GM18519 (cell line): ENCODE data around the gene GBF1.

Experiments used
- ATAC-seq: cut with Tn5 transposase; IDR thresholded peaks from one replicate; pipeline ENCODE4 v1.9.1; 2021; ENCODE audit warnings: mild to moderate bottlenecking, moderate library complexity; ENCODE audit not compliant: unreplicated experiment, low FRiP score

GBF1 gene

DNA sequence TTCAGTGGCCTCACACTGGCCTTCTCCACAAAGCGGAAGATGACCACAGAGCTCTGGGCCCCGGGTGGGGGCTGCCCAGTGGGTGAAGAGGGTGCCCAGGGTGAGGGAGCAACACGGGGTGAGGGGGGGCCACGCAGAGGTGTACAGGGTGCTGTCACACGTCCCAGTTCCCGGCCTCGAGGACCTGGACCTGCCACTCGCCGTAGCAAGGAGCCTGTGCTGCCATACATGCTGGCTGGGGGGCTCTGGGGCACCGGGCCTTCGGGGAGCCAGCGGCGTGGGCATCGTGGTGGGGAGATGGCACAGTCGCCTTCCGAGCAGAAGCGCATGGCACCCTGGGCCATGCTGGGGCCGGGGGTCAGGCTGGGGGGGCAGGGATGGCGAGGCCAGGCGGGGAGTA, 171.4 kb downstream of the GBF1 start:
- no peak for ATAC-seq

DNA sequence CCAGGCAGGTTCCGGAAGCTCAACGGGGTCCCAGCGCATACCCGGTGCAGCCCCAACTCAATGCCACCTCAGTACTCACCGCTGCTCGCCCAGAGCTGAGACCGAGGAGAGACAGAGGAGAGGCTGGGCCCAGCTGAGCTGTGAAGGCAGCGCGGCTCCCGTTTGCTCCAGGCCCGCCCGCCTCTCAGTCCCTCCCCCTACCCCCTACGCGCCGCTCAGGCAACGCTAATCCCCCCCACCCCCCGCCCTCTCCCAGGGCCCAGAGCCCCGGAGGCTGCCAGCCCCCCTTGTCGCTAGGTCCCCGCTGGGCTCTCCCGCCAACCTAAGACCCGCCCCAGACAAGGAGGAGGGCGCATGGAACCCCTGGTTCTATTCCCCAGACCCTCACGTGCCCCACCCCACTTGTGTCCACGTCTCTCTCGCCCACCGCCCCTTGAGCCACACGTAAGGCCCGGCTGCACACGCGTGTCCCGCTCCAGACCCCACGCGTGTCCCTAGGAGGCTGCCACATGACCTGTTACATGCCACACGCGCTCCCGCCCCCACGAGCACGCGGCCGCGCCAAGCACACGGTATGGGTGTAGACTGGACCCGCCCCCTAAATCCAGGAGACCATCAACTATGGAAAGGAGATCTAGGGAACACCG, 173.4 kb downstream of the GBF1 start, which contains the start of gene PSD:
Gene PSD, minus strand, starts transcription at position 164 of the 647 bp plus-strand sequence. CDS start 1,747 bp downstream, outside the sequence.
- no peak for ATAC-seq

DNA sequence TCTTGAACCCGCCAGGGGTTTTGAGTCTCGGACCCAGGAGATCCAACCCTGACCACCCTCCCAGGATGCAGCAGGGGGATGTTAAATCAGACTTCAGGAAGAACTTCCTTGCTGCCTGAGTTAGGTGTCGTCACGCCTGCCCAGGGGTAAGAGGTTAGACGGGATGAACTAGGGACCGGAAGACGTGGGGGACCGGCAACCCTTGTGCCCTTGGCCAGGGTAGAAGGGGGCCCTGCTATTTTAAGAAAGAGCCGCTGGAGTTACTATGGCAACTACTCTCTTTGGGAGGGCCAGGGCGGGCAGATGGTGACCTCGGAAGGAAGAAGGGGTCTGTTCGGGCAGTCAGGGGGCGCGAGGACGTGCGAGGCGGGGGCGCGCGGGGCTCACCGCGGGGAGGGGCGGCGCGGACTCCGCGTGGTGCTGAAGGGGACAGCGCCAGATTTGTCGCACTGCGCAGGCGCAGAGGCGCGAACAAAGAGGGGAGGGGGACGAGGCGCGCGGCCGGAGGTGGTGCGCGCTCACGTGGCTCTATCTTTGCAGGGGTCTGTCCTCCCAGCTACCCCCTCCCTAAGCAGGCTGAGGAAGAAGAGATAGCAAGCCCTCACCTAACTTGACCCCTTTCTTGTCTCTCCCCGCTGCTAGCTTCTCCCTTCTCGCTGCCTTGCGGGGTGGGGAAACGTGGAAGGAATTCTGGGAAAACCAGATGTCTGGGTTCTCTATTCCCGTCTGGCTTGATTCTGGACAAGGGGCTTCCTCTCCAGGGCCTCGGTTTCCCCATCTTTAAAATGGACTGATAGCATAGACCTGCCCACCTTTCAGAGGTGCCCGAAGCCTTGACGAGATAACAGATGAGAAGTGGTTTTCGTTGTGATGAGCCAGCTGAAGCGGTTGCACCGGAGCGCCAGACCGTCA, 174.2 kb downstream of the GBF1 start:
- ATAC-seq, result no peak

DNA sequence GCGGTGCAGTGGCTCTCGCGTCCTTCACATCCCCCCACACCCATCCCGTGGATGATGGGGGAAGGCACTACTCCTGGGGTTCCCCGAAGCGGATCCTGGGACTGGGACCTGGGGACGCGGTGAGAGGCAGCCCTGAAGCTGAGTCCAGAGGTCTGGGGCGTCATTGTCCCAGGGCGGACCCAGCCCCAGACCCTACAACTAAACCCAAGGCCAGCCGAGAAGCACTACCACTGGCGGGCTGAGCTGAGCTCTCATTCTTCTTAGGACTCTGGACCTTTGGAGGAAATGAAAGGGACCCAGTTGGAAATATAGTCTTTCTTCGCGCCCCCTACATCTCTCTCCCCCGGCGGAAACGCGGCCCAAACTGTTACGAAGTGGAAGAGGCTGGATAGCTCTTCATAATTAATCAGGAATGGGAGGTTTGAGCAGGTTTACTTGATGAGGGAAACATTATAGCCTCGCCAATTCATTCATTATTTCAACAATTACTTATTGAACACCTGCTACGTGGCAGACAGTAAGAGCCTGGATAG, 174.9 kb downstream of the GBF1 start:
- no peak for ATAC-seq

DNA sequence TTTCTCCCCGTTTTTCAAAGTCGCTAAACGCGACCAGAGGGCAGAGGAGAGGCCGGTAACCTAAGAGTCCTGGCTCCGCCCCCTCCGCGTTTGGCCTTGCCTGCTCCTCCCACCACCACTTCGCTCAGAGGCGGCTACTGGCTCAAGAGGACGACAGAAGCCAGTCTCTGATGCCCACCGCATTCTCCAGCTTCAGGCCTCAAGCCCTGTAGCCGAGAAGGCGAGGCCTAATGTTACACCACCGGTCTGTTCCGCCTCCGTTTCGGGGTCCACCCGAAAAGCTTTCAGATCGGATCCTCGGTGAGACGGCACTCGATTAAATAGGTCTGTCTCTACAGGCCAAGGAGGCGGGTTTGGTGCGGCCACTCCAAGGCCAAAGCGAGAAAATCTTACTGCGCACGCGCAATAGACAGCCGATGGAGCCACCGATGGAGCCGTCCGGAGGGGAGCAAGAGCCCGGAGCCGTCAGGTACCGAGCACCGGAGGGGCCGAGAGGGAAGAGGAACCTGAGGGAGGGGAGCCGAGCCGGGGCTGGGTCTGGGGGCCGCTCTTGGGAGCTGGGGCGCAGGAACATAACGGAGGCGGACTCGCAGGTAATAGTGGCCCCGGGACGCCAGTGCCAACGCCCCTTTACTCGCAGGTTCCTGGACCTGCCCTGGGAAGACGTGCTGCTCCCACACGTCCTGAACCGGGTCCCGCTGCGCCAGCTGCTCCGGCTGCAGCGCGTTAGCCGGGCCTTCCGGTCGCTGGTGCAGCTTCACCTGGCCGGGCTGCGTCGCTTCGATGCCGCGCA, 175.6 kb downstream of the GBF1 start, which contains the start of gene FBXL15:
Gene FBXL15, plus strand, starts transcription at position 123 of the 793 bp plus-strand sequence. Its CDS starts 294 bp downstream, at position 417.
- ATAC-seq, result no peak

DNA sequence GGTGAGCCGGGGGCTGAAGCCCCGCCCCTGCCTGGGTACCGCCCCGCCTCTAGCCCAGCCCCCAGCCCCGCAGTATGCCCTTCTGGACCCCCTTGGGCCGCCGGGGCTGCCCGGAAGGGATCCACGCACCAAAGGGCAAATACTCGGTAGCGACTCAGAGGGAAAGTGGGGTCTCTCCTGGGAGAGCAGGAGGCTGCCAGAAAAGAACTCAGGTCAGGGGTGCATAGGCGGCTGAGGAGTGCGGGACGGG, 176.1 kb downstream of the GBF1 start:
- no peak for ATAC-seq

DNA sequence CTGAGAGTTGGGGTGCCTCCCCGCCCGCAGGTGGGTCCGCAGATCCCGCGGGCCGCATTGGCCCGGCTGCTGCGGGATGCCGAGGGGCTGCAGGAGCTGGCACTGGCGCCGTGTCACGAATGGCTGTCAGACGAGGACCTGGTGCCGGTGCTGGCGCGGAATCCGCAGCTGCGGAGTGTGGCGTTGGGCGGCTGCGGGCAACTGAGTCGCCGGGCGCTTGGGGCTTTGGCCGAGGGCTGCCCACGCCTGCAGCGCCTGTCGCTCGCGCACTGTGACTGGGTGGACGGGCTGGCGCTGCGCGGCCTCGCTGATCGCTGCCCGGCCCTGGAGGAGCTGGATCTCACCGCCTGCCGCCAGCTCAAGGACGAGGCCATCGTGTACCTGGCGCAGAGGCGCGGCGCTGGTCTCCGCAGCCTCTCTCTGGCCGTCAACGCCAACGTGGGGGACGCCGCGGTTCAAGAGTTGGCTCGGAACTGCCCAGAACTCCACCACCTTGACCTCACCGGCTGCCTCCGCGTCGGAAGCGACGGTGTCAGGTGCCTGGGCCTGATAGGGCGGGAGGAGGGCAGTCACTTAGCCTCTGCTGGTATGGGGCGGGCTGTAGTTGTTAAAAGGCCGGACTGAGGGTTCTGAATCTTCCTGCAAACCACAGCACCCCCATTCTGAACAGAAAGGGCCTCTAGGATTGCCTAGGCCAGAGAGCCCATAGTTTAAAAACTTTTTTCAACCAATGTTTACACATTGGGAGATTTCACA, 176.6 kb downstream of the GBF1 start:
- no peak for ATAC-seq

DNA sequence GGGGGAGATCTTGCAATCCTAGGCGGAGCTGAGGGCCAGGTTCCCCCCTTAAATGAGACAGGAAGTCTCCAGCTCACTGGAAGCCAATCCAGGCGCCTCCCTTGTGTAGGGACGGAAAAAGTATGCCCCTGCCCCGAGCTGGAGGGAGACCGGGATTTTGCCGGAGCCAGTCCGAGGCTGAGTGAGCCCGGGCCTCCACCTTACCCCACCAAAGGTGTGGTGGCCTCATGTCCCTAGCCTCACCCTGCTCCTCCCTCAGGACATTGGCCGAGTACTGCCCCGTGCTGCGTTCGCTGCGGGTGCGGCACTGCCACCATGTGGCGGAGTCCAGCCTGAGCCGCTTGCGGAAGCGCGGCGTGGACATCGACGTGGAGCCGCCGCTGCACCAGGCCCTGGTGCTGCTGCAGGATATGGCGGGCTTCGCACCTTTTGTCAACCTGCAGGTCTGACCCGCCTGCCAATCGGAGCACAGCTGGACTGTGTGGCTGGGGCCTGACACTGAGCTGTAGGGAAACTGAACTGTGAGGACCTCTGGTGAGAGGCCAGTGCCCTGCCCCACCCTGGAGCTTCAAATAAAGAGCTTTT, 177.3 kb downstream of the GBF1 start:
- ATAC-seq, result no peak

DNA sequence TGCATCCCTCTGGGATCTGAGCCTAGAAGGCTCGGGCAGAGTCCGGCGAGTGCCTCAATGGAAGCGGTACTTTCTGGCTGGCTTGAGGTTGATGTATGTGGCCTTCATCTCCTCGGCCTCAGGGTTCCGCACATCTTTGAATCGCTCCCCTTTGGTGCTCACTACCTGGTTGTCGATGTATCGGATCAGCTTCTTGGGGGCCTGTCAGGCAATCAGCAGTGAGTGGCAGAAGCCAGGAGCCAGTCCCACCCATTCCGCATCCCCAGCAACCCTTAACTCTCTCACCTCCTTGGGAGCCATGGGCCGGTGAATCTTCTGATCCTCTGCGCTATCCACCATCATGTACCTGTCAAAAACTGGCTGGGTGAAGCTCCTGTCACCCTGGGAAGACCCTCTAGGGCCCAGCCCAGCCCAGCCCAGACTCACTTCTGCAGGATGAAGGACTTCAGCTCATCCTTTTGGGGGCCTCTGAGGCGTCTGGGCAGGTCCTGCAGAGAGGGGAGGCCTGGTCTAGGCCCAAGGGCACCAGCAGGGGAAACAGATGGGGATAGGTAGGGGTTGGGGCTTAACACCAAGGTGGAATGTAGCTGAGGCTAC, 178.1 kb downstream of the GBF1 start:
- no peak for ATAC-seq

DNA sequence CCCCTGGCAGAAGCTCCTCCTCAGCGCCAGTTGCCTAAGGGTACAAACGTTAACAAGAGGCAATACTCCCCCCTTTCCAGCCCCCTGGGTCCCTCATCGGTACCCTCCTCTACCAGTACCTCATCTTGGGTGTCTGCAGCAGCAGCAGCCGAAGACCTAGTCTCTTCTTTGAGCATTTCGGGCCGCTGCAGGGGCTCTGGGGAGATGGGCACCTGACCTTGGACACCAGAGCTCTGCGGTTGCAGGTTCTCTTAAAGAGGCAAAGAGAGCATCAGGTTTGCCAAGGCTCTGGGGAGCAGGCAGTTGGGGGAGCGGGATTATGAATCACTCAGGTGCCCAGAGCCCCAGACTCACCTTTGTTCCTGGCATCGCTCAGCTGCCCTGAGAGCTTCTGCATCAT, 178.8 kb downstream of the GBF1 start:
- ATAC-seq, result no peak

DNA sequence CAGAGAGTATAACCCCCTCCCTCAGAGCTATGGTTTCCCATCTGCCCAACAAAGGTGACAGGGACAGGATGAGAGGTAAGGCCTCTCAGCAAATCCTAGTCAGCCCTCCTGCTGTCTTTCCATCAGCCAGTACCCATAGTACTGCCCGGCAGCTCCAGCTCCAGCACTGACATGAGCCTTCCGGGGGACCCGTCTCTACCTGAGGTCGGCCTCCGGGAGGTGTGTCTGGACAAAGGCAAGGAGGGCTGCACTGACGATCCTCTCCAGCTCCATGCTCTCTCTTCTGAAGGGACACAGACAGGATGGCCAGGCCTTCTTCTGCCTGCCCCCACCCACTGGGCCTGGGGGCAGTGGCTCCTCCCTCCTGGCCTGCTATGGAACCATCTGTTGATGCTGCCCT, 179.6 kb downstream of the GBF1 start:
- ATAC-seq, result no peak

DNA sequence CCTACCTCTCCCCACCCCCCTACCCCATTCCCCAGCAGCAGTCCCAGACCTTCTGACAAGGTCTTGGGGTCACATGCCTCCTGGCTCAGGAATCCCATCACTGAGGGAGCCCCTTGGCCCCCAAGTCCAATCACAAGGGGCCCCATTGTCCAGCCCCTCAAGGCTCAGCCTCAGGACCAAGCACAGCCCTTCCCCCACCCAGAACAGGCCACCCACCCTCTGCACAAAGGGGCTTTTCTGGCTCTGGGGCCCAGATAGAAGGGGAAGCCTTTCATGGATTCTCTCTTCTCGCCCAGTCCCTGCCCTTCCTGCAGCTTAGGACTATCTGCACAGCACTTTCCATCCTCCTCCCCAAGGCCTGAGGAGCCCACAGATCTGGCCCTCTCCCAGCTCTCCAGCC, 180.1 kb downstream of the GBF1 start:
- ATAC-seq, result no peak

DNA sequence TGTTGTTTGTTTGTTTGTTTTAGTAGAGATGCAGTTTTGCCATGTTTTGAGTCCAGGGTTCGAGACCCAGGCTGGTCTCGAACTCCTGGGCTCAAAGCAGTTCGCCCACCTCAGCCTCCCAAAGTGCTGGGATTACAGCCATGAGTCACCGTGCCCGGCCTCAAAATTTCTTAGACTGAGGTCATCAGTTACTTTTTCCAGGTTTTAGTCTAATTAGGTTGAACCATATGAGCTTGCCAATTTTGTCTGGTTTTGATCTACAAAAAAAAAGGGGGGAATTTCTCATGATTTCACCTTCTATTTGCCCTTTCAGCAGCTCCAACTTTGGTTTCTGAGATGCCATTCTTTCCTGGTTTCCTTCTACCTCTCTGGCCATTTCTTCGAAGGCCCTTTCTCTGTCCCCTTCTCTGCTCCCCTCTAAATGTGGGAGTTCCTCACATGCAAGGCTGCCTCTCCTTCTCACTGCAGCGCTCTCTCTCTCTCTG, 181.5 kb downstream of the GBF1 start:
- no peak for ATAC-seq

DNA sequence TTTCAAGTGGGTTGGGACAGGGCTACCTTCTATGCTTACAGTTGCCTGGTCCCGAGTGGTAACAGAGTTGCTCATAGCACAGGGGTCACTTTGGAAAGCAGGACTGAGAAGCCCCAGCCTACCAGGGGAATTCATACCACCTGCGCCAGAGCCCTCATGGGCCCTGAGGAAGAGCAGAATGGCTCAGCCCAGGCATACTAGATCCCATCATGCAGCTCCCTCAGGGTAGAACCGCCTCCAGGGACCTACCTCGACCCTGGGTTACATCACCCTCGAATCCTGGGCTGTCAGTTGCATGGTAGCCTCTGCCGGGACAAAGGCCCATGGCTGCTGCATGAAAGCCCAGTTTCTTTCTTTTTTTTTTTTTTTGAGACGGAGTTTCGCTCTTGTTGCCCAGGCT, 184.1 kb downstream of the GBF1 start:
- ATAC-seq, result no peak

DNA sequence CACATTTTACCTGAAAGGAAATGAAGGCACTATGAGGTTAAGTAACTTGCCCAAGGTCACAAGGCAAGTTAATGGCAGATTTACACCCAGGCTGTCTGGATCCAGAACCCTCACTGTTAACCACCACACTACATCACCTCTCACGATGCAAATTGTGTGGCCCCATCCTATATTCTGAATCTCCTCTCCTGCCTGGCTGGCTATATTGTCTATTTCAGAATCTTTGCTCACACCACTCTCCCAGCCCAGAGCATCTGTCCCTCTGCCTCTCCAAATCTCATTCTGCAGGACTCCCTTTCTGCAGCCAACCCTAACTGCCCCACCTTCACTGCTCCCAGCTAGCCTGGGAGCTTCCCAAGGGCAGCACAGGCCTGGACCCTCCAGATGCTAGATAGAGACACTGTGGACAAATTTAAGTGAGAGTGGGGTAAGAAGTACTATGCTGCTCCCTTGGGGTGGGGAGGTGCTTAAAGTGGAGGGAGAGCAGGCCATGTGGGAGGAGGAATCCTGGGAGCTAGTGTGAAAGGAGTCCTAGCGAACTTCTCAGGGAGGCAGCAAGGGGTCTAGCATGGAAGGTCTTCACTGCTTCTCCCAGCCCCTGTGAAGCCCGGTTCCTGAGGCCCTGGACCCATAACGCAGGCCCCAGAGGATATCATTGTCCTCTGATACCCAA, 186.3 kb downstream of the GBF1 start:
- no peak for ATAC-seq
